ENCODE results near the gene FYTTD1.

FYTTD1 gene

GRCh38 chr3:197794115-197794514 lies 44.4 kb downstream of the FYTTD1 start:
- no peak for DNase-seq

GRCh38 chr3:197795200-197795599 lies 45.5 kb downstream of the FYTTD1 start:
- no peak for DNase-seq

- DNase-seq: no peak
Measured at GRCh38 chr3:197796087-197796486, 46.4 kb downstream of the FYTTD1 start.

GRCh38 chr3:197798863-197799262 lies 49.2 kb downstream of the FYTTD1 start:
- DNase-seq: no peak

GRCh38 chr3:197800379-197800778 lies 50.7 kb downstream of the FYTTD1 start:
- no peak for DNase-seq

- DNase-seq: no peak
Measured at GRCh38 chr3:197801891-197802778, 52.5 kb downstream of the FYTTD1 start.

GRCh38 chr3:197802779-197803459 lies 53.2 kb downstream of the FYTTD1 start:
- DNase-seq: no peak

GRCh38 chr3:197804511-197804910 lies 54.8 kb downstream of the FYTTD1 start:
- DNase-seq: no peak

GRCh38 chr3:197807969-197808587 lies 58.4 kb downstream of the FYTTD1 start:
- DNase-seq: no peak

- no peak for DNase-seq
Measured at GRCh38 chr3:197809356-197810020, 59.8 kb downstream of the FYTTD1 start.

- DNase-seq: no peak
Measured at GRCh38 chr3:197810901-197811300, 61.2 kb downstream of the FYTTD1 start.

GRCh38 chr3:197811343-197811742 lies 61.7 kb downstream of the FYTTD1 start:
- DNase-seq: no peak

- DNase-seq: no peak
Measured at GRCh38 chr3:197814372-197814771, 64.7 kb downstream of the FYTTD1 start.

GRCh38 chr3:197820550-197821335 lies 71.1 kb downstream of the FYTTD1 start:
- DNase-seq: no peak

- no peak for DNase-seq
Measured at GRCh38 chr3:197829397-197830045, 79.8 kb downstream of the FYTTD1 start.

GRCh38 chr3:197830308-197830966 lies 80.8 kb downstream of the FYTTD1 start:
- DNase-seq: no peak

GRCh38 chr3:197830967-197831313 lies 81.3 kb downstream of the FYTTD1 start:
- no peak for DNase-seq

- no peak for DNase-seq
Measured at GRCh38 chr3:197833930-197834715, 84.4 kb downstream of the FYTTD1 start.

- no peak for DNase-seq
Measured at GRCh38 chr3:197835509-197835908, 85.8 kb downstream of the FYTTD1 start.

- no peak for DNase-seq
Measured at GRCh38 chr3:197836244-197836643, 86.6 kb downstream of the FYTTD1 start.
